GM12878 (cell line): ENCODE data around the gene SOBP.

Experiments
- CTCF ChIP-seq, 3 experiments: IDR thresholded peaks in 2 of 3; conservative IDR thresholded peaks in 1 of 3; 2 replicates each; pipeline ENCODE4 v1.5.1; 2011; ENCODE audit warnings: low read depth in 3 of 3, low read length in 3 of 3, mild to moderate bottlenecking in 3 of 3, control low read depth in 2 of 3, moderate library complexity in 2 of 3, inconsistent platforms in 1 of 3, mixed read lengths in 1 of 3; ENCODE audit not compliant: control insufficient read depth in 2 of 3, insufficient read depth in 1 of 3; ENCODE audit errors: extremely low read depth in 1 of 3
- FOXK2 ChIP-seq: fragments of 450-650 bp; IDR thresholded peaks from 2 replicates; pipeline ENCODE4 v1.6.1; 2017; ENCODE audit warnings: mild to moderate bottlenecking, moderate library complexity
- MYC ChIP-seq: IDR thresholded peaks from 2 replicates; pipeline ENCODE4 v1.6.1; 2011; ENCODE audit warnings: mild to moderate bottlenecking, low read length, moderate library complexity, inconsistent platforms; ENCODE audit not compliant: insufficient read depth, insufficient replicate concordance, insufficient read length, severe bottlenecking
- NKRF ChIP-seq: fragments of 450-650 bp; conservative IDR thresholded peaks from 2 replicates; pipeline ENCODE4 v1.6.1; 2017; ENCODE audit warnings: mild to moderate bottlenecking, moderate library complexity
- RFX5 ChIP-seq: IDR thresholded peaks from 2 replicates; pipeline ENCODE4 v1.6.1; 2011; ENCODE audit warnings: low read depth, low read length, improper control_type of control experiment
- SREBF1 ChIP-seq: IDR thresholded peaks from 2 replicates; pipeline ENCODE4 v1.6.1; 2012; ENCODE audit warnings: mild to moderate bottlenecking, low read length
- ZNF274 ChIP-seq: IDR thresholded peaks from one replicate; pipeline ENCODE4 v1.8.0; 2011; ENCODE audit not compliant: insufficient read length, insufficient read depth
- TF ChIP-seq, protein P1 (sequence below): fragments of 450-650 bp; formaldehyde crosslinking; IDR thresholded peaks from 2 replicates; pipeline ENCODE4 v1.5.0; 2022; ENCODE audit warnings: mild to moderate bottlenecking, missing genetic modification characterization

- no peak for TF ChIP-seq ZNF274
- no peak for TF ChIP-seq MYC
- no peak for TF ChIP-seq NKRF
- TF ChIP-seq SREBF1 = no peak
- TF ChIP-seq, protein P1, sequence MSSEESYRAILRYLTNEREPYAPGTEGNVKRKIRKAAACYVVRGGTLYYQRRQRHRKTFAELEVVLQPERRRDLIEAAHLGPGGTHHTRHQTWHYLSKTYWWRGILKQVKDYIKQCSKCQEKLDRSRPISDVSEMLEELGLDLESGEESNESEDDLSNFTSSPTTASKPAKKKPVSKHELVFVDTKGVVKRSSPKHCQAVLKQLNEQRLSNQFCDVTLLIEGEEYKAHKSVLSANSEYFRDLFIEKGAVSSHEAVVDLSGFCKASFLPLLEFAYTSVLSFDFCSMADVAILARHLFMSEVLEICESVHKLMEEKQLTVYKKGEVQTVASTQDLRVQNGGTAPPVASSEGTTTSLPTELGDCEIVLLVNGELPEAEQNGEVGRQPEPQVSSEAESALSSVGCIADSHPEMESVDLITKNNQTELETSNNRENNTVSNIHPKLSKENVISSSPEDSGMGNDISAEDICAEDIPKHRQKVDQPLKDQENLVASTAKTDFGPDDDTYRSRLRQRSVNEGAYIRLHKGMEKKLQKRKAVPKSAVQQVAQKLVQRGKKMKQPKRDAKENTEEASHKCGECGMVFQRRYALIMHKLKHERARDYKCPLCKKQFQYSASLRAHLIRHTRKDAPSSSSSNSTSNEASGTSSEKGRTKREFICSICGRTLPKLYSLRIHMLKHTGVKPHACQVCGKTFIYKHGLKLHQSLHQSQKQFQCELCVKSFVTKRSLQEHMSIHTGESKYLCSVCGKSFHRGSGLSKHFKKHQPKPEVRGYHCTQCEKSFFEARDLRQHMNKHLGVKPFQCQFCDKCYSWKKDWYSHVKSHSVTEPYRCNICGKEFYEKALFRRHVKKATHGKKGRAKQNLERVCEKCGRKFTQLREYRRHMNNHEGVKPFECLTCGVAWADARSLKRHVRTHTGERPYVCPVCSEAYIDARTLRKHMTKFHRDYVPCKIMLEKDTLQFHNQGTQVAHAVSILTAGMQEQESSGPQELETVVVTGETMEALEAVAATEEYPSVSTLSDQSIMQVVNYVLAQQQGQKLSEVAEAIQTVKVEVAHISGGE = no peak
- no peak for TF ChIP-seq CTCF (IDR thresholded peaks at IDR 0.05 in 2 of 3, conservative IDR thresholded peaks at IDR 0.05 in 1 of 3; ENCODE audit: control insufficient read depth in 2 of 3, extremely low read depth in 1 of 3, insufficient read depth in 1 of 3, low read depth in 3 of 3, low read length in 3 of 3)
- no peak for TF ChIP-seq FOXK2
- no peak for TF ChIP-seq RFX5
These were observed 29.8 kb upstream of the SOBP start for GRCh38 chr6:107460083-107460631.
